HepG2 (cell line): ENCODE measurements around the gene CD19.
"Not testable (repeated sequence)": the region's sequence is repeated elsewhere in the genome, so short reads cannot be mapped to it uniquely, and the experiment has no call there.

ENCODE experiments used
- FOSL2 ChIP-seq: sonication (generic); formaldehyde crosslinking; IDR thresholded peaks from 2 replicates; pipeline ENCODE4 v1.4.0; 2020; ENCODE audit warnings: missing genetic modification reagents
- GABPB1 ChIP-seq: IDR thresholded peaks from 2 replicates; pipeline ENCODE4 v1.6.1; 2016; ENCODE audit warnings: mild to moderate bottlenecking, missing genetic modification reagents, moderate library complexity, missing compliant biosample characterization
- IKZF4 ChIP-seq: sonication (generic); formaldehyde crosslinking; IDR thresholded peaks from 2 replicates; pipeline ENCODE4 v1.5.1; 2020; ENCODE audit warnings: borderline replicate concordance, mild to moderate bottlenecking, low read depth, missing genetic modification reagents; ENCODE audit errors: not compliant biosample characterization
- NFE2 ChIP-seq: sonication (generic); formaldehyde crosslinking; IDR thresholded peaks from 2 replicates; pipeline ENCODE4 v1.4.0; 2020; ENCODE audit warnings: missing genetic modification reagents
- RELA ChIP-seq: sonication (generic); formaldehyde crosslinking; IDR thresholded peaks from 2 replicates; pipeline ENCODE4 v1.4.0; 2020; ENCODE audit warnings: missing genetic modification reagents
- SIN3B ChIP-seq: fragments of 150-350 bp; IDR thresholded peaks from 2 replicates; pipeline ENCODE4 v1.6.1; 2014; ENCODE audit warnings: low read length
- TIGD3 ChIP-seq: sonication (generic); formaldehyde crosslinking; IDR thresholded peaks from 2 replicates; pipeline ENCODE4 v1.5.1; 2020; ENCODE audit warnings: mild to moderate bottlenecking, missing genetic modification reagents, borderline replicate concordance
- ZNF550 ChIP-seq: sonication (generic); formaldehyde crosslinking; IDR thresholded peaks from 2 replicates; pipeline ENCODE4 v1.4.0; 2020; ENCODE audit warnings: mild to moderate bottlenecking, missing genetic modification reagents, borderline replicate concordance
- ZNF691 ChIP-seq: sonication (generic); formaldehyde crosslinking; IDR thresholded peaks from 2 replicates; pipeline ENCODE4 v1.4.0; 2020; ENCODE audit warnings: missing genetic modification reagents, low read depth, mild to moderate bottlenecking, borderline replicate concordance
- TF ChIP-seq, protein P1 (sequence below): sonication (generic); formaldehyde crosslinking; IDR thresholded peaks from 2 replicates; pipeline ENCODE4 v1.5.0; 2020; ENCODE audit warnings: mild to moderate bottlenecking, missing genetic modification reagents, moderate library complexity

GRCh38 chr16:28890355-28890754 is 41.4 kb upstream of the CD19 start:
- TF ChIP-seq, protein P1, sequence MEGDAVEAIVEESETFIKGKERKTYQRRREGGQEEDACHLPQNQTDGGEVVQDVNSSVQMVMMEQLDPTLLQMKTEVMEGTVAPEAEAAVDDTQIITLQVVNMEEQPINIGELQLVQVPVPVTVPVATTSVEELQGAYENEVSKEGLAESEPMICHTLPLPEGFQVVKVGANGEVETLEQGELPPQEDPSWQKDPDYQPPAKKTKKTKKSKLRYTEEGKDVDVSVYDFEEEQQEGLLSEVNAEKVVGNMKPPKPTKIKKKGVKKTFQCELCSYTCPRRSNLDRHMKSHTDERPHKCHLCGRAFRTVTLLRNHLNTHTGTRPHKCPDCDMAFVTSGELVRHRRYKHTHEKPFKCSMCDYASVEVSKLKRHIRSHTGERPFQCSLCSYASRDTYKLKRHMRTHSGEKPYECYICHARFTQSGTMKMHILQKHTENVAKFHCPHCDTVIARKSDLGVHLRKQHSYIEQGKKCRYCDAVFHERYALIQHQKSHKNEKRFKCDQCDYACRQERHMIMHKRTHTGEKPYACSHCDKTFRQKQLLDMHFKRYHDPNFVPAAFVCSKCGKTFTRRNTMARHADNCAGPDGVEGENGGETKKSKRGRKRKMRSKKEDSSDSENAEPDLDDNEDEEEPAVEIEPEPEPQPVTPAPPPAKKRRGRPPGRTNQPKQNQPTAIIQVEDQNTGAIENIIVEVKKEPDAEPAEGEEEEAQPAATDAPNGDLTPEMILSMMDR (CRISPR knock-in tag): not testable (repeated sequence)
- not testable (repeated sequence) for TF ChIP-seq ZNF691 (CRISPR knock-in tag); IKZF4 (CRISPR knock-in tag); FOSL2 (CRISPR knock-in tag); SIN3B; ZNF550 (CRISPR knock-in tag); RELA (CRISPR knock-in tag); NFE2 (CRISPR knock-in tag); TIGD3 (CRISPR knock-in tag); GABPB1 (CRISPR knock-in tag)
